GM12891 (cell line): ENCODE measurements around the gene CHD9NB.

ENCODE experiments used
- PAX5 ChIP-seq: IDR thresholded peaks from 2 replicates; pipeline ENCODE4 v1.6.1; 2011; ENCODE audit warnings: low read length, moderate library complexity, mild to moderate bottlenecking; ENCODE audit not compliant: insufficient read depth, severe bottlenecking
- POLR2A ChIP-seq: IDR thresholded peaks from 2 replicates; pipeline ENCODE4 v1.6.1; 2011; ENCODE audit warnings: low read depth, low read length, control low read depth
- POLR2AphosphoS5 ChIP-seq: IDR thresholded peaks from 2 replicates; pipeline ENCODE4 v1.6.1; 2011; ENCODE audit warnings: low read depth, low read length, control low read depth
- POU2F2 ChIP-seq: IDR thresholded peaks from 2 replicates; pipeline ENCODE4 v1.6.1; 2011; ENCODE audit warnings: low read depth, mild to moderate bottlenecking, control low read depth, low read length, moderate library complexity
- SPI1 ChIP-seq: IDR thresholded peaks from 2 replicates; pipeline ENCODE4 v1.6.1; 2011; ENCODE audit warnings: low read depth, low read length, control low read depth
- TAF1 ChIP-seq: IDR thresholded peaks from 2 replicates; pipeline ENCODE4 v1.6.1; 2011; ENCODE audit warnings: low read depth, low read length, control low read depth

- TF ChIP-seq SPI1 (no peak), POLR2A (no peak), TAF1 (no peak), POU2F2 (no peak), POLR2AphosphoS5 (no peak), PAX5 (no peak)
These were observed 32.7 kb upstream of the CHD9NB start for GRCh38 chr16:53085369-53085843.
